GM21423 (cell line): ENCODE data around the gene CCDC174.

ENCODE experiments used
- ATAC-seq: cut with Tn5 transposase; IDR thresholded peaks from one replicate; pipeline ENCODE4 v1.9.1; 2021; ENCODE audit warnings: mild to moderate bottlenecking, moderate library complexity; ENCODE audit not compliant: unreplicated experiment

CCDC174 gene

GRCh38 chr3:14624498-14624897, 27.1 kb upstream of the CCDC174 start:
- ATAC-seq, result no peak

- ATAC-seq, result no peak
Measured at GRCh38 chr3:14625443-14625842, 26.1 kb upstream of the CCDC174 start.

GRCh38 chr3:14627815-14628214, 23.7 kb upstream of the CCDC174 start:
- ATAC-seq, result no peak

GRCh38 chr3:14628406-14628805, 23.2 kb upstream of the CCDC174 start:
- no peak for ATAC-seq

- no peak for ATAC-seq
Measured at GRCh38 chr3:14630404-14631100, 21.0 kb upstream of the CCDC174 start.

- ATAC-seq, result no peak
Measured at GRCh38 chr3:14631101-14631497, 20.5 kb upstream of the CCDC174 start.

- no peak for ATAC-seq
Measured at GRCh38 chr3:14631687-14632441, 19.7 kb upstream of the CCDC174 start.

GRCh38 chr3:14632442-14632930, 19.1 kb upstream of the CCDC174 start:
- no peak for ATAC-seq

- ATAC-seq, result no peak
Measured at GRCh38 chr3:14633417-14633816, 18.1 kb upstream of the CCDC174 start.

- no peak for ATAC-seq
Measured at GRCh38 chr3:14633819-14634424, 17.6 kb upstream of the CCDC174 start.

GRCh38 chr3:14634763-14635400, 16.7 kb upstream of the CCDC174 start:
- ATAC-seq, result no peak

GRCh38 chr3:14636496-14637087, 15.0 kb upstream of the CCDC174 start:
- no peak for ATAC-seq

GRCh38 chr3:14640157-14640562, 11.4 kb upstream of the CCDC174 start:
- no peak for ATAC-seq

GRCh38 chr3:14640734-14641133, 10.8 kb upstream of the CCDC174 start:
- no peak for ATAC-seq

- ATAC-seq, result no peak
Measured at GRCh38 chr3:14641346-14641745, 10.2 kb upstream of the CCDC174 start.

GRCh38 chr3:14645453-14645852, 6.1 kb upstream of the CCDC174 start:
- no peak for ATAC-seq

GRCh38 chr3:14646131-14646573, 5.4 kb upstream of the CCDC174 start:
- ATAC-seq, result no peak

- ATAC-seq, result no peak
Measured at GRCh38 chr3:14646589-14647413, 4.8 kb upstream of the CCDC174 start.

GRCh38 chr3:14647976-14648955, 3.3 kb upstream of the CCDC174 start:
- ATAC-seq, result no peak
